Activated CD8-positive, alpha-beta memory T cell treated with anti-CD3 and anti-CD28 coated beads for 36 hours (primary cell): ENCODE data around the gene SCN8A. TPM values are rescaled to one million over a fixed set of nuclear protein-coding genes. Genes with fewer than 3 reads are reported as not detected.

ENCODE experiments used
- CTCF ChIA-PET: fragments of 350-600 bp; sonication (Branson Sonifier 250); formaldehyde crosslinking; loops from one replicate; lab custom pipeline; 2021; ENCODE audit warnings: antibody characterized with exemption; lab: Charles Lee
- POLR2A ChIA-PET: fragments of 350-600 bp; sonication (Branson Sonifier 250); formaldehyde crosslinking; loops from one replicate; lab custom pipeline; 2021; ENCODE audit warnings: antibody characterized with exemption; lab: Charles Lee
- total RNA-seq, 2 experiments: library from RNA; stranded (reverse); gene quantifications; one replicate each; pipeline ENCODE4 v1.2.3, GENCODE V29; 2021

The SCN8A gene
- total RNA-seq, 2 experiments from 2014 or later: 1.1 to 1.3 TPM

GRCh38 chr12:51695241-51696010, 104.4 kb downstream of the SCN8A start:
- ChIA-PET CTCF (no interaction called here), POLR2A (no interaction called here)

GRCh38 chr12:51699219-51699618, 108.2 kb downstream of the SCN8A start:
- CTCF ChIA-PET: no interaction called here

GRCh38 chr12:51700887-51701286, 109.9 kb downstream of the SCN8A start:
- POLR2A ChIA-PET: no interaction called here
- CTCF ChIA-PET: no interaction called here

More at GRCh38 chr12:51699219-51699618, 108.2 kb downstream of the SCN8A start:
- POLR2A ChIA-PET: no interaction called here

GRCh38 chr12:51702587-51702986, 111.6 kb downstream of the SCN8A start:
- ChIA-PET POLR2A (interaction anchor here (0.5 kb wide), 1 partner anchor 111 kb away, joined by 3 read pairs; no protein-coding TSS in a partner anchor), CTCF (no interaction called here)

- POLR2A ChIA-PET: no interaction called here
These were observed 114.4 kb downstream of the SCN8A start for GRCh38 chr12:51705450-51705849.

GRCh38 chr12:51706206-51706605, 115.2 kb downstream of the SCN8A start:
- CTCF ChIA-PET: no interaction called here

More at GRCh38 chr12:51705450-51705849, 114.4 kb downstream of the SCN8A start:
- CTCF ChIA-PET: no interaction called here

GRCh38 chr12:51714666-51715065, 123.6 kb downstream of the SCN8A start:
- ChIA-PET POLR2A (interaction anchor here (0.6 kb wide), 1 partner anchor 397 kb away, joined by 3 read pairs; no protein-coding TSS in a partner anchor), CTCF (interaction anchor here (0.6 kb wide), 1 partner anchor 223 kb away, joined by 3 read pairs; no protein-coding TSS in a partner anchor)

More at GRCh38 chr12:51706206-51706605, 115.2 kb downstream of the SCN8A start:
- POLR2A ChIA-PET: no interaction called here

GRCh38 chr12:51717326-51717925, 126.4 kb downstream of the SCN8A start:
- CTCF ChIA-PET: no interaction called here
- POLR2A ChIA-PET: no interaction called here

GRCh38 chr12:51721282-51721940, 130.4 kb downstream of the SCN8A start:
- ChIA-PET POLR2A (no interaction called here), CTCF (interaction anchor here (0.6 kb wide), 1 partner anchor 346 kb away, joined by 3 read pairs; no protein-coding TSS in a partner anchor)

GRCh38 chr12:51722431-51722830, 131.4 kb downstream of the SCN8A start:
- POLR2A ChIA-PET: no interaction called here

GRCh38 chr12:51726161-51726560, 135.1 kb downstream of the SCN8A start:
- CTCF ChIA-PET: no interaction called here
- POLR2A ChIA-PET: no interaction called here

More at GRCh38 chr12:51722431-51722830, 131.4 kb downstream of the SCN8A start:
- CTCF ChIA-PET: no interaction called here

GRCh38 chr12:51726931-51727330, 135.9 kb downstream of the SCN8A start:
- ChIA-PET POLR2A (no interaction called here), CTCF (no interaction called here)

- CTCF ChIA-PET: no interaction called here
These were observed 138.3 kb downstream of the SCN8A start for GRCh38 chr12:51729331-51729730.

GRCh38 chr12:51730745-51731144, 139.7 kb downstream of the SCN8A start:
- POLR2A ChIA-PET: no interaction called here
- CTCF ChIA-PET: no interaction called here

More at GRCh38 chr12:51729331-51729730, 138.3 kb downstream of the SCN8A start:
- POLR2A ChIA-PET: no interaction called here

GRCh38 chr12:51740536-51740935, 149.5 kb downstream of the SCN8A start:
- ChIA-PET POLR2A (no interaction called here), CTCF (no interaction called here)

GRCh38 chr12:51744235-51744634, 153.2 kb downstream of the SCN8A start:
- ChIA-PET POLR2A (no interaction called here), CTCF (no interaction called here)

GRCh38 chr12:51744957-51745356, 153.9 kb downstream of the SCN8A start:
- CTCF ChIA-PET: no interaction called here
- POLR2A ChIA-PET: no interaction called here

GRCh38 chr12:51746416-51746815, 155.4 kb downstream of the SCN8A start:
- CTCF ChIA-PET: no interaction called here
- POLR2A ChIA-PET: no interaction called here

GRCh38 chr12:51748235-51748634, 157.2 kb downstream of the SCN8A start:
- POLR2A ChIA-PET: no interaction called here
- CTCF ChIA-PET: no interaction called here
